KMS-11 (cell line): ENCODE results near the gene CPLANE2.
"Not testable (repeated sequence)": the region's sequence is repeated elsewhere in the genome, so short reads cannot be mapped to it uniquely, and the experiment has no call there.

ENCODE experiments used
- H2AFZ ChIP-seq: fragments of 200-600 bp; sonication (generic); 2 replicates; pipeline ENCODE4 v1.6.1; 2016; ENCODE audit warnings: antibody characterized with exemption, mixed run types, low read depth
- H3K27ac ChIP-seq: fragments of 200-600 bp; sonication (generic); 2 replicates; pipeline ENCODE4 v1.6.1; 2016; ENCODE audit warnings: mild to moderate bottlenecking, mixed run types
- H3K27me3 ChIP-seq: fragments of 200-600 bp; sonication (generic); 2 replicates; pipeline ENCODE4 v1.6.1; 2017; ENCODE audit warnings: mild to moderate bottlenecking, low read depth, mixed run types, moderate library complexity; ENCODE audit not compliant: insufficient read depth
- H3K36me3 ChIP-seq: fragments of 200-600 bp; sonication (generic); 2 replicates; pipeline ENCODE4 v1.6.1; 2017; ENCODE audit warnings: mild to moderate bottlenecking, mixed run types; ENCODE audit not compliant: insufficient read depth
- H3K4me1 ChIP-seq: fragments of 200-600 bp; sonication (generic); 2 replicates; pipeline ENCODE4 v1.6.1; 2016; ENCODE audit warnings: mild to moderate bottlenecking, low read depth, mixed run types; ENCODE audit not compliant: poor library complexity, severe bottlenecking
- H3K4me2 ChIP-seq: fragments of 200-600 bp; sonication (generic); 2 replicates; pipeline ENCODE4 v1.7.0; 2016; ENCODE audit warnings: mild to moderate bottlenecking, mixed run types
- H3K4me3 ChIP-seq: fragments of 200-600 bp; sonication (generic); IDR thresholded peaks from 2 replicates; pipeline ENCODE4 v1.6.1; 2017; ENCODE audit warnings: low read depth, low read length, mixed read lengths; ENCODE audit not compliant: insufficient read depth
- H3K79me2 ChIP-seq: fragments of 200-600 bp; sonication (generic); 2 replicates; pipeline ENCODE4 v1.6.1; 2016; ENCODE audit warnings: low read depth, mixed run types; ENCODE audit not compliant: insufficient read depth
- H3K9ac ChIP-seq: fragments of 200-600 bp; sonication (generic); 2 replicates; pipeline ENCODE4 v1.6.1; 2016; ENCODE audit warnings: mild to moderate bottlenecking, mixed run types
- H4K20me1 ChIP-seq: fragments of 200-600 bp; sonication (generic); 2 replicates; pipeline ENCODE4 v1.6.1; 2016; ENCODE audit warnings: mild to moderate bottlenecking, mixed run types; ENCODE audit not compliant: insufficient read depth
- CTCF ChIP-seq: fragments of 200-600 bp; sonication (generic); conservative IDR thresholded peaks from 2 replicates; pipeline ENCODE4 v1.6.1; 2017; ENCODE audit warnings: low read depth, mild to moderate bottlenecking, antibody characterized with exemption, low read length, moderate library complexity, mixed read lengths

CPLANE2 gene

GRCh38 chr1:16248007-16248436 is 11.0 kb upstream of the CPLANE2 start:
- H4K20me1 ChIP-seq: no peaks in the 10 kb centered on the region
- H3K27ac ChIP-seq: no peak overlapping the region
- H3K27me3 ChIP-seq: no peaks in the 10 kb centered on the region
- H3K36me3 ChIP-seq: no peaks in the 10 kb centered on the region
- H2AFZ ChIP-seq: no peak overlapping the region
- H3K9ac ChIP-seq: no peak overlapping the region
- no peak overlapping the region for H3K4me3 ChIP-seq
- peaks cover 54% of the 10 kb centered on the region for H3K4me1 ChIP-seq
- no peaks in the 10 kb centered on the region for H3K79me2 ChIP-seq
- H3K4me2 ChIP-seq: peak overlapping the region; percentile 66; the same call in 1 of the 2 replicates
- no peak for TF ChIP-seq CTCF

DNA sequence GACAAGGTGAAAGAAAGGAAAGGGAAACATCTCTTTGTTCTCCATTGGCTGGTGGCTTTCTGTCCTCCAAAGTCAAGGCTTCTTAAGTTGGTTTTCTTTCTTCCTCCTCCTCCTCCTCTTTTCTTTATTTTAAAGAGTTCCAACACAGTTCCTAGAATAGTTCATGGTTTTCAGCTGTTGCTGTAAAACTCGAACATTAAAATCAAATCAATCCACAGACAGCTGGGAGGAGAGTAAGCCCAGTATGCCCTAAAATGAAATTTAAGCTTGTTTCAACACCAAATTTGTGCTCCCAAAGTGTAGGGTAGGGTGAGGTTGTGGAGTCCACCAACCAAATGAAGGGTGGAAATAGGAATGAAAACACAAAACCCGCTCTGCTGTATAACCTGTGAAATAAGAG is 10.5 kb upstream of the CPLANE2 start:
- no peaks in the 10 kb centered on the region for H4K20me1 ChIP-seq
- H2AFZ ChIP-seq: no peak overlapping the region
- H3K4me1 ChIP-seq: peaks cover 54% of the 10 kb centered on the region
- no peaks in the 10 kb centered on the region for H3K36me3 ChIP-seq
- no peaks in the 10 kb centered on the region for H3K27me3 ChIP-seq
- no peak overlapping the region for H3K4me3 ChIP-seq
- TF ChIP-seq CTCF: no peak
- no peaks in the 10 kb centered on the region for H3K79me2 ChIP-seq
- H3K9ac ChIP-seq: no peak overlapping the region
- H3K27ac ChIP-seq: no peak overlapping the region
- no peak overlapping the region for H3K4me2 ChIP-seq

DNA sequence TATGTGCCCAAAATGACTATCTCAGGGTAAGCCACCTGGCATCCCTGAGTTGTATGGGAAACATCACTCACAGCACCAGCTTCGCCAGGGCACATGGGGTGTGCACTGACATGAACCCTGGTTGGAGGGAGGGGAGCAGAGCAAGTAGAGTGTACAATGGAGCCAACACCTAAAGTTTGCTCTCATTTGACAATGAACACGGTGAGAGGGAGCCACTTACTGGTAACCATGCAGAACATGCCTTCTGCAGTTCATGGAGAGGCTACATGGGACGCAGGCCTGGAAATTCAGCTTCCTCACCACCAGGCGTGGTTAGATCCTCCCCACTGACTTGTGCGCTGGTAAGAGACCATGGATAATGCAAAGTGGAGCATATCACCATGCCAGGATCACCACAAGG is 10.0 kb upstream of the CPLANE2 start:
- Histone ChIP-seq H3K4me3 (no peak overlapping the region), H3K27me3 (no peaks in the 10 kb centered on the region), H3K79me2 (no peaks in the 10 kb centered on the region), H4K20me1 (no peaks in the 10 kb centered on the region), H3K27ac (no peak overlapping the region), H3K4me1 (peaks cover 54% of the 10 kb centered on the region), H3K4me2 (no peak overlapping the region), H3K9ac (no peak overlapping the region), H3K36me3 (no peaks in the 10 kb centered on the region), H2AFZ (no peak overlapping the region)
- no peak for TF ChIP-seq CTCF

- not testable (repeated sequence) for H3K4me3 ChIP-seq, H3K9ac ChIP-seq, H3K27me3 ChIP-seq, H3K79me2 ChIP-seq, H3K4me2 ChIP-seq, H3K36me3 ChIP-seq, H4K20me1 ChIP-seq, H2AFZ ChIP-seq, H3K27ac ChIP-seq
- peaks cover 48% of the 10 kb centered on the region for H3K4me1 ChIP-seq
Measured at GRCh38 chr1:16246239-16246638, 9.3 kb upstream of the CPLANE2 start.

GRCh38 chr1:16245476-16246196 is 8.7 kb upstream of the CPLANE2 start:
- no peak overlapping the region for H2AFZ ChIP-seq
- no peak overlapping the region for H3K9ac ChIP-seq
- H3K36me3 ChIP-seq: no peaks in the 10 kb centered on the region
- no peak for TF ChIP-seq CTCF
- H3K4me1 ChIP-seq: peaks cover 42% of the 10 kb centered on the region
- no peak overlapping the region for H3K27ac ChIP-seq
- H3K27me3 ChIP-seq: no peaks in the 10 kb centered on the region
- H3K79me2 ChIP-seq: no peaks in the 10 kb centered on the region
- no peaks in the 10 kb centered on the region for H4K20me1 ChIP-seq
- H3K4me2 ChIP-seq: no peak overlapping the region
- H3K4me3 ChIP-seq: no peak overlapping the region
